Prostate gland (tissue), 2 donors: ENCODE measurements around the gene PLCG2.

Experiments used
- CTCF ChIP-seq, 4 experiments: fragments of 200-600 bp in 2 of 4; fragments of 450-650 bp in 2 of 4; sonication (generic) in 2 of 4; IDR thresholded peaks; 1 replicate in 3 of 4; 2 replicates in 1 of 4; pipeline ENCODE4 v1.5.1; 2016 to 2019; ENCODE audit warnings: antibody characterized with exemption in 4 of 4, mild to moderate bottlenecking in 2 of 4, moderate library complexity in 2 of 4
- POLR2A ChIP-seq: fragments of 450-650 bp; IDR thresholded peaks from one replicate; pipeline ENCODE4 v1.6.1; 2016; ENCODE audit warnings: antibody characterized with exemption, mild to moderate bottlenecking
- POLR2AphosphoS5 ChIP-seq: sonication (generic); formaldehyde crosslinking; IDR thresholded peaks from one replicate; pipeline ENCODE4 v1.6.1; 2017; ENCODE audit warnings: antibody characterized with exemption

GRCh38 chr16:81813648-81814047, 34.6 kb downstream of the PLCG2 start:
- no peak for TF ChIP-seq CTCF (IDR thresholded peaks at IDR 0.05)
- no peak for TF ChIP-seq POLR2AphosphoS5
- TF ChIP-seq POLR2A = no peak
